ENCODE measurements around the gene HSF2BP. TPM values are rescaled to one million over a fixed set of nuclear protein-coding genes. Genes with fewer than 3 reads are reported as not detected.
A peak's percentile ranks its signal among the peaks of the same experiment; 100 is the strongest.

Gene HSF2BP
- total RNA-seq, 1 experiment from 2014 or later, result 1.5 TPM

DNA sequence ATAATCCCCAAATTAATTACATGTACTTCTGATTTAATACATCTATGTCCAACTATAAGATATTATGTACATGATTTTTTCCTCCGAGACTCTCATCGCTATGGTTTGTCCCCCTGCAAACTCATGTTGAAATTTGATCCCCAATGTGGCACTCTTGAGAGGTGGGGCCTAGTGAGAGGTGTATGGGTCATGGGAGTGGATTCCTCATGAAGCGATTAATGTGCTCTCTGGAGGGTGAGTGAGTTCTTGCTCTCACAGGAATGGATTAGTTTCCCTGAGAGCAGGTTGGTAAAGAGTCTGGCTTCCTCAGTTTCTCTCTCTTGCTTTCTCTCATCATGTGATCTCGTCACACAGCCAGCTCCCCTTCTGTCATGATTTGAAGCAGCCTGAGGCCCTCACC, 16.1 kb downstream of the HSF2BP start:
- Histone ChIP-seq H2AFZ (ENCODE audit: low read length) (no peak overlapping the region), H3K79me1 (ENCODE audit: insufficient read depth, low read depth, low read length, poor library complexity, severe bottlenecking) (no peaks in the 10 kb centered on the region), H2BK20ac (ENCODE audit: low read depth, low read length, poor library complexity, severe bottlenecking) (no peak overlapping the region), H4K5ac (ENCODE audit: insufficient read length, low read depth, low read length) (no peak overlapping the region), H2BK12ac (ENCODE audit: insufficient read length, low read depth, low read length) (no peak overlapping the region), H3T11ph (ENCODE audit: low read length) (no peak overlapping the region), H4K20me1 (ENCODE audit: control insufficient read depth, insufficient read depth, insufficient read length) (no peaks in the 10 kb centered on the region), H3K27ac (ENCODE audit: insufficient read length, low read depth, low read length) (no peak overlapping the region), H3K56ac (ENCODE audit: insufficient read length, low read depth, low read length) (no peak overlapping the region), H3K4me2 (ENCODE audit: insufficient read depth, insufficient read length, low read length) (no peak overlapping the region), H4K91ac (ENCODE audit: insufficient read length, low read depth, low read length) (no peak overlapping the region), H3K4me1 (ENCODE audit: insufficient read depth, low read length) (no peaks in the 10 kb centered on the region), H2BK15ac (ENCODE audit: low read depth, low read length) (no peak overlapping the region), H2BK5ac (ENCODE audit: insufficient read length, low read length) (no peak overlapping the region), H3K9ac (ENCODE audit: extremely low read depth, insufficient read length, low read length) (no peak overlapping the region), H3K14ac (ENCODE audit: insufficient read depth, low read length) (no peak overlapping the region), H3K79me2 (ENCODE audit: insufficient read depth, low read length) (no peaks in the 10 kb centered on the region), H3K18ac (ENCODE audit: insufficient read length, low read depth, low read length) (no peak overlapping the region), H3K23ac (ENCODE audit: insufficient read length, low read depth, low read length) (no peak overlapping the region), H2BK120ac (ENCODE audit: low read depth, low read length, poor library complexity, severe bottlenecking) (no peak overlapping the region), H3K23me2 (ENCODE audit: insufficient read length, low read depth, low read length, poor library complexity, severe bottlenecking) (no peaks in the 10 kb centered on the region), H3K9me3 (ENCODE audit: control insufficient read depth, low read depth, low read length) (no peaks in the 10 kb centered on the region), H3K27me3 (ENCODE audit: insufficient read depth, low read length) (no peaks in the 10 kb centered on the region), H2AK5ac (ENCODE audit: insufficient read length, low read length) (no peak overlapping the region), H3K4ac (ENCODE audit: low read depth, low read length) (no peak overlapping the region), H4K8ac (replicated peaks; ENCODE audit: insufficient read length, low read depth, low read length) (no peak overlapping the region)
- Mint-ChIP-seq H3K27ac (peak overlapping the region in 2 of 3 experiments; percentile 70 to 76; a peak in 3 of 7 replicates), H3K27me3 (ENCODE audit: low read depth) (no peaks in the 10 kb centered on the region; the same call in 1 of the 2 replicates), H3K4me1 (peaks cover 12 to 18% of the 10 kb centered on the region in 2 experiments), H3K4me3 (no peak overlapping the region), H3K36me3 (ENCODE audit: insufficient read depth in 1 of 3, low read depth in 3 of 3) (no peaks in the 10 kb centered on the region), H3K9me3 (no peaks in the 10 kb centered on the region)
- TF ChIP-seq, protein P1, sequence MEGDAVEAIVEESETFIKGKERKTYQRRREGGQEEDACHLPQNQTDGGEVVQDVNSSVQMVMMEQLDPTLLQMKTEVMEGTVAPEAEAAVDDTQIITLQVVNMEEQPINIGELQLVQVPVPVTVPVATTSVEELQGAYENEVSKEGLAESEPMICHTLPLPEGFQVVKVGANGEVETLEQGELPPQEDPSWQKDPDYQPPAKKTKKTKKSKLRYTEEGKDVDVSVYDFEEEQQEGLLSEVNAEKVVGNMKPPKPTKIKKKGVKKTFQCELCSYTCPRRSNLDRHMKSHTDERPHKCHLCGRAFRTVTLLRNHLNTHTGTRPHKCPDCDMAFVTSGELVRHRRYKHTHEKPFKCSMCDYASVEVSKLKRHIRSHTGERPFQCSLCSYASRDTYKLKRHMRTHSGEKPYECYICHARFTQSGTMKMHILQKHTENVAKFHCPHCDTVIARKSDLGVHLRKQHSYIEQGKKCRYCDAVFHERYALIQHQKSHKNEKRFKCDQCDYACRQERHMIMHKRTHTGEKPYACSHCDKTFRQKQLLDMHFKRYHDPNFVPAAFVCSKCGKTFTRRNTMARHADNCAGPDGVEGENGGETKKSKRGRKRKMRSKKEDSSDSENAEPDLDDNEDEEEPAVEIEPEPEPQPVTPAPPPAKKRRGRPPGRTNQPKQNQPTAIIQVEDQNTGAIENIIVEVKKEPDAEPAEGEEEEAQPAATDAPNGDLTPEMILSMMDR (conservative IDR thresholded peaks at IDR 0.05), result no peak
- no peak for DNase-seq
- no CpG with 5 or more reads among the region's 4 CpGs for WGBS (ENCODE audit: extremely low coverage, insufficient read length, low lambda C conversion rate)
